Neural crest cell (in vitro differentiated cells): Measurements from ENCODE around the gene TUSC2. TPM values are rescaled to one million over a fixed set of nuclear protein-coding genes. Genes with fewer than 3 reads are reported as not detected.

Experiments used
- DNase-seq: peaks from one replicate; pipeline ENCODE4 v3.0.0; 2021; ENCODE audit warnings: low read depth, mixed read lengths, low spot score
- H3K27ac Mint-ChIP-seq: one replicate; pipeline ENCODE4 v1.8.0; 2021; ENCODE audit warnings: mild to moderate bottlenecking, mixed read lengths; ENCODE audit not compliant: unreplicated experiment
- H3K27me3 Mint-ChIP-seq: 2 replicates; pipeline ENCODE4 v1.8.0; 2021; ENCODE audit warnings: low read depth, mild to moderate bottlenecking, mixed read lengths
- H3K36me3 Mint-ChIP-seq: 2 replicates; pipeline ENCODE4 v1.8.0; 2021; ENCODE audit warnings: low read depth, mild to moderate bottlenecking, mixed read lengths
- H3K4me1 Mint-ChIP-seq: 2 replicates; pipeline ENCODE4 v1.8.0; 2021; ENCODE audit warnings: mixed read lengths
- H3K4me3 Mint-ChIP-seq: one replicate; pipeline ENCODE4 v1.8.0; 2021; ENCODE audit warnings: mild to moderate bottlenecking, mixed read lengths
- H3K9me3 Mint-ChIP-seq: 2 replicates; pipeline ENCODE4 v1.8.0; 2021; ENCODE audit warnings: mixed read lengths
- CTCF ChIP-seq: fragments of 200-600 bp; sonication (generic); conservative IDR thresholded peaks from 2 replicates; pipeline ENCODE4 v1.5.0; 2021; ENCODE audit warnings: antibody characterized with exemption, mild to moderate bottlenecking
- total RNA-seq: library from RNA; stranded (reverse); gene quantifications from 2 replicates; pipeline ENCODE4 v1.2.1, GENCODE V29; 2021

TUSC2 gene
- total RNA-seq, 1 donor from 2014 or later, result 35.5 TPM

- Mint-ChIP-seq H3K27me3 (no peaks in the 10 kb centered on the region), H3K4me3 (peak overlapping the region; percentile 93), H3K27ac (peak overlapping the region; percentile 50), H3K9me3 (no peaks in the 10 kb centered on the region), H3K4me1 (peaks cover 39% of the 10 kb centered on the region), H3K36me3 (no peaks in the 10 kb centered on the region)
- TF ChIP-seq CTCF, result no peak
- DNase-seq, result no peak
These were observed 29.5 kb upstream of the TUSC2 start for GRCh38 chr3:50357481-50357880.

DNA sequence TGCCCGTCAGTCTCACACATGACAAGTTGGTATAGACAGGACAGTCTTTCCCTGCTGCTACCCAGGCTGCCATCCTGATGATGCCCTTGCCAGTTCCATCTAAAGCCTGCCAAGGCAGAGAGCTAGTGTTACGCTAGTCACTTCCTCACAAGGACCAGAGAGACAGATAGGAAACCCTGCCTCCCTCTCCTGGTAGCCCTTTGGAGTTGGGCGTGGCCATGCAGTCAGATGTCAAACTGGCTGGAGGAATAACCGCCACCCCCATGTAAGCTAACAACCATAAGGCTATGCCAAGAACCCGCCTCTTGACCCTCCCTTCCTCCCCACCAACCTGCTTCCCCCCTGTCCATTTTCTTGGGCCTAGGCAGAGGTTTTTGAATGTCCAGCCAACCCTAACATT lies 28.5 kb upstream of the TUSC2 start:
- no peak for DNase-seq
- no peak for TF ChIP-seq CTCF
- Mint-ChIP-seq H3K9me3 (no peaks in the 10 kb centered on the region), H3K27ac (no peak overlapping the region), H3K4me1 (peaks cover 41% of the 10 kb centered on the region), H3K27me3 (no peaks in the 10 kb centered on the region), H3K36me3 (no peaks in the 10 kb centered on the region), H3K4me3 (peak overlapping the region; percentile 93)

- Mint-ChIP-seq H3K4me1 (peaks cover 46% of the 10 kb centered on the region), H3K27ac (no peak overlapping the region), H3K9me3 (no peaks in the 10 kb centered on the region), H3K36me3 (no peaks in the 10 kb centered on the region), H3K27me3 (no peaks in the 10 kb centered on the region), H3K4me3 (peak overlapping the region; percentile 93)
- no peak for DNase-seq
- no peak for TF ChIP-seq CTCF
These were observed 28.0 kb upstream of the TUSC2 start for GRCh38 chr3:50355829-50356552.

GRCh38 chr3:50354850-50355249 lies 26.8 kb upstream of the TUSC2 start:
- Mint-ChIP-seq H3K4me3 (peak overlapping the region; percentile 93), H3K9me3 (no peaks in the 10 kb centered on the region), H3K4me1 (peaks cover 54% of the 10 kb centered on the region), H3K27me3 (peaks cover 3% of the 10 kb centered on the region), H3K27ac (no peak overlapping the region), H3K36me3 (no peaks in the 10 kb centered on the region)
- DNase-seq, result no peak
- TF ChIP-seq CTCF, result no peak

- peaks cover 49% of the 10 kb centered on the region for H3K4me1 Mint-ChIP-seq
- TF ChIP-seq CTCF, result no peak
- no peak overlapping the region for H3K27ac Mint-ChIP-seq
- no peak for DNase-seq
- H3K9me3 Mint-ChIP-seq, result no peaks in the 10 kb centered on the region
- H3K27me3 Mint-ChIP-seq, result peaks cover 3% of the 10 kb centered on the region
- no peaks in the 10 kb centered on the region for H3K36me3 Mint-ChIP-seq
- H3K4me3 Mint-ChIP-seq, result peak overlapping the region; percentile 64
These were observed 26.3 kb upstream of the TUSC2 start for GRCh38 chr3:50354186-50354764.
